ENCODE results near the gene RUNX3. TPM values are rescaled to one million over a fixed set of nuclear protein-coding genes. Genes with fewer than 3 reads are reported as not detected.

The RUNX3 gene
- total and polyA plus RNA-seq, 2 donors (not counting 3 experiments of a cell fraction or from before 2014, with no cell fraction given) = not detected

- Histone ChIP-seq H3K27ac (ENCODE audit: insufficient read depth, low read depth, low read length) (no peak overlapping the region), H3K4me2 (ENCODE audit: insufficient read depth, low read length) (no peak overlapping the region), H3K79me2 (ENCODE audit: control insufficient read depth, insufficient read depth, low read length) (no peaks in the 10 kb centered on the region), H3K4me1 (ENCODE audit: control insufficient read depth, extremely low read depth, insufficient read depth, low read length) (no peaks in the 10 kb centered on the region), H3K9me3 (replicated peaks; ENCODE audit: control insufficient read depth, insufficient read depth, low read length) (no peaks in the 10 kb centered on the region), H2AFZ (ENCODE audit: low read depth, low read length) (no peak overlapping the region), H3K4me3 (replicated peaks in 1 of 3; ENCODE audit: insufficient read depth in 1 of 3, low read depth in 1 of 3, low read length in 3 of 3) (no peak overlapping the region), H4K20me1 (replicated peaks; ENCODE audit: control insufficient read depth, extremely low read depth, insufficient read depth, low read length) (no peaks in the 10 kb centered on the region), H3K9ac (replicated peaks; ENCODE audit: extremely low read depth, insufficient read depth, low read length) (no peak overlapping the region), H3K9me1 (replicated peaks; ENCODE audit: control insufficient read depth, extremely low read depth, insufficient read depth, low read length) (no peaks in the 10 kb centered on the region), H3K27me3 (ENCODE audit: control insufficient read depth in 2 of 2, insufficient read depth in 2 of 2, low read length in 2 of 2) (no peaks in the 10 kb centered on the region), H3K36me3 (ENCODE audit: control insufficient read depth in 2 of 2, extremely low read depth in 1 of 2, insufficient read depth in 2 of 2, low read length in 2 of 2) (no peaks in the 10 kb centered on the region)
- ChIA-PET CTCF (no interaction called here), POLR2A (no interaction called here)
- dilution Hi-C loops (cut with MboI; ENCODE audit: extremely low pct_ligation_motif_present, low sequenced_read_pairs) = no loop called here
- DNase-seq (ENCODE audit: low read depth, low spot score) (no peak), FAIRE-seq (no peak)
- no TSS peak for BruUV-seq (replicated peaks)
- intact Hi-C loops (cut with micrococcal nuclease) = no loop called here
- no peak for TF ChIP-seq MYC (IDR thresholded peaks at IDR 0.05; ENCODE audit: low read depth, low read length)
- no peak for TF ChIP-seq EZH2 (IDR thresholded peaks at IDR 0.05; ENCODE audit: borderline replicate concordance, low read depth, low read length, severe bottlenecking)
- TF ChIP-seq JUN (IDR thresholded peaks at IDR 0.05; ENCODE audit: borderline replicate concordance, insufficient read depth, insufficient read length, low read depth) = no peak
- no peak for TF ChIP-seq GATA2 (IDR thresholded peaks at IDR 0.05; ENCODE audit: insufficient read depth, insufficient read length, low read depth, low read length)
- TF ChIP-seq POLR2AphosphoS5 (IDR thresholded peaks at IDR 0.05; ENCODE audit: insufficient read depth, low read depth, low read length) = no peak
- TF ChIP-seq, protein P1, sequence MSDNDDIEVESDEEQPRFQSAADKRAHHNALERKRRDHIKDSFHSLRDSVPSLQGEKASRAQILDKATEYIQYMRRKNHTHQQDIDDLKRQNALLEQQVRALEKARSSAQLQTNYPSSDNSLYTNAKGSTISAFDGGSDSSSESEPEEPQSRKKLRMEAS (IDR thresholded peaks at IDR 0.05; ENCODE audit: insufficient read depth, insufficient read length) = no peak
- TF ChIP-seq POLR2A (IDR thresholded peaks at IDR 0.05; ENCODE audit: low read depth, low read length) = no peak
- TF ChIP-seq FOS (IDR thresholded peaks at IDR 0.05; ENCODE audit: borderline replicate concordance, insufficient read depth, low read length) = no peak
- no peak for TF ChIP-seq CTCF (IDR thresholded peaks at IDR 0.05; ENCODE audit: extremely low read depth in 1 of 2, insufficient read depth in 1 of 2, low read depth in 1 of 2, low read length in 2 of 2)
Observed at GRCh38 chr1:24957016-24957807, 27.1 kb upstream of the RUNX3 start.
